Peyer's patch (tissue), 4 donors: ENCODE measurements around the gene GTF2A1L.

Experiments
- CTCF ChIP-seq, 6 experiments: fragments of 450-650 bp in 4 of 6; fragments of 200-600 bp in 2 of 6; sonication (generic) in 1 of 6; IDR thresholded peaks; one replicate each; pipeline ENCODE4 v1.5.1; 2017 to 2019; ENCODE audit warnings: antibody characterized with exemption in 6 of 6, mild to moderate bottlenecking in 3 of 6, moderate library complexity in 1 of 6
- POLR2A ChIP-seq, 2 donors: fragments of 450-650 bp; IDR thresholded peaks; one replicate each; pipeline ENCODE4 v1.5.1; 2017; ENCODE audit warnings: antibody characterized with exemption in 2 of 2, mild to moderate bottlenecking in 2 of 2, moderate library complexity in 2 of 2

- TF ChIP-seq CTCF (IDR thresholded peaks at IDR 0.05) (peak in 3 of 6 experiments; percentile 13 to 24 (median 20)), POLR2A (IDR thresholded peaks at IDR 0.05) (no peak)
These were observed 16.3 kb upstream of the GTF2A1L start for GRCh38 chr2:48601349-48601748.
